ENCODE data around the gene EBP.
"Not testable (repeated sequence)": the region's sequence is repeated elsewhere in the genome, so short reads cannot be mapped to it uniquely, and the experiment has no call there.

Gene EBP

DNA sequence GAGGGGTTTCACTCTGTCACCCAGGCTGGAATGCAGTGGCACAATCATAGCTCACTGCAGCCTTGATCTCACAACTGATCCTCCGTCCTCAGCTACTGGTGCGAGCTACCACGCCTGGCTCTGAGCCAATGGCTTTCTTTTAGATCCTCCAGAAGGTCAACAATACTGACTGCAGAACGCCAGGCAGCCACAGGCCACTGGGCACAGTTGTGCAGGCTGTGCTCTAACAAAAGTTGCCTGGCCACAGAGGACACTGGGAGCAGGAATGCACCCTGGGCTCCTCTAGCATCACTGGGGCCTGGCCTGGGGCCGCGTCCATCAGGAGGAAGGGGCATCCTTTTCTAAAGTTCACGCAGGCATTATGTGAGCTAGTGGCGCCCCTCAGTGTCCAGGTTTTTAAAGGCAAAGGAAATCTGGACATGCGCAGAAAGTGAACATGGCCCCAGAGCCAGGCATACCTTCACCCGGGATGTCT is 27.7 kb upstream of the EBP start:
- no peak for DNase-seq (ENCODE audit: low read depth, low spot score)

DNA sequence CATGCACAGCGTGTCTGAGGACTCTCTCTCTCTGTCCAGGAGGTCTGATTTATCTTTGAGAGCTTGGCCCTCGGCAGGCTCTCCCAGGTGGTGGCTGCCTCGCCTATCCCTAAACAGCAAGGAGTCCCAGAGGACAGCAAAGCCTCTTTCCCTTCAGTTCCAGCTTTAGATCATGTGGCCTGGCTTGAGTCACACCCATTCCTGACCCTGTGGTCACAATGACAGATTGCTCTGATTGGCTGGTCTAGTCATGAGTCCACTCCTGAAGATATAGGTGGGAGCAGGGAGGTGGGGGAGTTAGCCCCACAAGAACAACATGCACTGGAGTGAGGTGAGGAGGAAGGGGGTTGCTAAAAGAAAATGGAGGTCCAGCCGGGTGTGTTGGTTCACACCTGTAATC is 24.9 kb upstream of the EBP start:
- DNase-seq (ENCODE audit: low read depth, low spot score) = no peak

DNA sequence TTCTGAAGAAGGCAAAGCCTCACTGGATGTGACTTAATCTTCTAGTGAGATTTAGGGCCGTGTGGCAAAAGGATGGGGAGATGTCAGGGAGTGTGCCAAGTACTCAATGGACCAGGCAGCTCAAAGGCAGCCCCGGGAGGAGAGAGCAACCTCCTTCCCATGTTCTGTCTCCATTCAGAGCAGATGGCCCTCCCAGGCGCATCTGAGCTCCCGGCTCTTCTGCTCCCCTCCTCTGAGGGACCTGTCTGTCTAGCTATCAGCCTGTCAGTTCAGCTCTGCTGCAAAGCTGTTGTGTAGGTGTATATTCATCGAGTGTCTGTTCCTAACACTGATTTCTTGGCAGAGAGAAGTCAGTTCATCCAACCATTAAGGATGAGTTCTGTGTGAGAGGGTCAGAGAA is 23.7 kb upstream of the EBP start:
- DNase-seq (ENCODE audit: low read depth, low spot score) = no peak

DNA sequence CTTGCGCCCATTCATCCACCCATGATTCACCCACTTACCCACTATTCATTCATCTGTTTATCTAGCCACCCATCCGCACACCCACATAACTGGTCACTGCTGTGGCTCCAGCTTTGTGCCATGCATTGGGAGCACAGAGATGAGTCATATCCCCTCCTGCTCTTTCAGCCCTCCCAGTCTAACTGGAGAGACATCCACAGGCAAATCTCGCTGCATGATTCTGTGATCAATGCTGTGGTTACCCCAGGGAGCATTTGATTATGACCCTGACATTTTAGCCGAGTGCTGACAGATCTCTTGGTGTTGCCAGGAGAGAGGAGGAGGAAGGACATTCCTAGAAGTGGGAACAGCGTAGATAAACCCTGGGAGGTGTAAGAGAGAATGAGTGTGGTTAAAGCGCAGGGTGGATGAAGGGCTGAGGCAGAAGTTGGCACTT is 23.2 kb upstream of the EBP start:
- no peak for DNase-seq (ENCODE audit: low read depth, low spot score)

DNA sequence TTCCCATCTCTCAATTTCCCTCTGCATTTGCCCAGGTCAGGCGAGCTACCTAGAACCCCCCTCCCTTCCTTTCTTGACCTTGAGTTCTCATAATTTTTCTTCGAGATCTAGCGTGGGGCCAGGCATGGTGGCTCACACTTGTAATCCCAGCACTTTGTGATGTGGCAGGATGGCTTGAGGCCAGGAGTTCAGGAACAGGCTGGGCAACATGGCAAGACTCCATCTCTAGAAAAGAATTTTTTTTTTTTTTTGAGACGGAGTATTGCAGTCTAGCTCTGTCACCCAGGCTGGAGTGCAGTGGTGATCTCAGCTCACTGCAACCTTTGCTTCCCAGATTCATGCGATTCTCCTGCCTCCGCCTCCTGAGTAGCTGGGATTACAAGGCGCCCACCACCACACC is 17.3 kb upstream of the EBP start:
- no peak for DNase-seq (ENCODE audit: low read depth, low spot score)

DNA sequence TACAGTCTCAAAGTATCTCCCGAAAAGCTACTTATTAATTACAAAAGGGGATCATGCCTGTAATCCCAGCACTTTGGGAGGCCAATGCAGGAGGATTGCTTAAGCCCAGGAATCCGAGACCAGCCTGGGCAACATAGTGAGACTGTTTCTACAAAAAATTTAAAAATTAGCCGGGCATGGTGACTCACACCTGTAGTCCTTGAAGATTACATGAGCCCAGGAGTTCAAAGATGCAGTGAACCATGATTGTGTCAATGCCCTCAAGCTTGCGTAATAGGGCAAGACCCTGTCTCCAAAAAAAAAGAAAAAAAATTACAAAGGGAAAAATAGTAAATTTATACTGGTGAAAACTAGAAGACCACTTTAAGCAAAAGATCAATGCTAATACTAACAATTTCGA is 16.1 kb upstream of the EBP start:
- DNase-seq (ENCODE audit: low read depth, low spot score) = no peak

DNA sequence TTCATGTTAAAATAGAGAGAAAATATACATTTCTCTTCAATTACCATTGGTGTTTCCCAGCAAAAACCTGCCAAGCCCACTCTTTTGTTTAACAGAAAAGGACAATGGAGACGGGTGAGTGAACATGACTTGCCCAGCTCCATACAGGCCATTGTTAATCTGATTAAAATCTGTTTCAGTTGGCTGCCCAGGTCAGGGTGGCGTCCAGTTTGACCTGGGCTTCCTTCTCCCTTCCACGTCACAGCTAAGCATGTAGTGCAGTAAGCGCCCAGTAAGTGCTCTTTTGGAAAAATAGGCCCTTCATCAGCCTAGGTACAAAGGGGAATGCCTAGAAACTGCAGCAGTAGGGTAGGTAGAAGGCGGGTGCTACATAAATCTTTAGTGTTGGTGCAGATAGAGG is 14.4 kb upstream of the EBP start:
- no peak for DNase-seq (ENCODE audit: low read depth, low spot score)

DNA sequence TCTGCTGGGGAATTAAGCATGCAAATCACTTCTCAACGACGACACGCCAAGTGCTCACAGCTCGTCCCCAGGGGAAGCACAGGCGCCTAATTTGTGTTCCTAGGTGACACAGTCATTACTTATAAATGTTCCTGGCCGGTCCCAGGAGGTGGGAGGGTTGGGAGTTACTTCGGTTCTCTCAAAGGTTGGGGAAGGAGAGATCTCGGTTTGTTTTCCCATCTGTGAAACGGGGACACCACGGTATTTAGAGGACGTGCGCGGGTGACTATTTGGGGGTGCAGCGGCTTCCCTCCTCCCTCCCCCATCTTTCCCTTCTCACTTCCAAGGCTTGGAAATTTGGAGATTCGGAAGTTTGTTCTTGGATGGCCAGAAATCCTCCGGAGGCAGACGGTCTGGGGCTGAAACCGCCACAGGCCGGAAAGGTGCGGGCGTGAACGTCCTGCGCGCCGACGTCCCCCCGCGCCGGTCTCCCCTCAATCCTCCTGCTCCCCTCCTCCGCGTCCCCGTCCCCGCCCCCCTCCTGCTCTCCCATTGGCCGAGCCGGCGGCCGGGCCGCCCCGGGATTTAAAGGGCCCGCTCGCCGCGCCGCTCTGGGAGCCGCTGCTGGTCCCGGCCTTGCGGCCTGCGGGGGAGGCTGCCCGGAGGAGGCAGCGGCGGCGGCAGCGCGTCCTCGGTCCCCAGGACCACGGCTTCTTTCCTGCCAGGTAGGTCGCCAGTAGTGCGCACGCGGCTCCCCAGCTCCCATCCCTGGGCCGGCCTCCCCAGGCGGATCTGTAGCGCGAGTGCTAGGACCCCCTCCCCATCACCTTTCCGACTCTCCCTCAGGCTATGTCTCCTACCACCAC is 13.0 kb upstream of the EBP start, which contains the start of gene PORCN:
PORCN (plus strand) TSS at position 593 of the 845 bp plus-strand sequence. CDS start 829 bp downstream, outside the sequence.
- DNase-seq (ENCODE audit: low read depth, low spot score) = peak; percentile 50

DNA sequence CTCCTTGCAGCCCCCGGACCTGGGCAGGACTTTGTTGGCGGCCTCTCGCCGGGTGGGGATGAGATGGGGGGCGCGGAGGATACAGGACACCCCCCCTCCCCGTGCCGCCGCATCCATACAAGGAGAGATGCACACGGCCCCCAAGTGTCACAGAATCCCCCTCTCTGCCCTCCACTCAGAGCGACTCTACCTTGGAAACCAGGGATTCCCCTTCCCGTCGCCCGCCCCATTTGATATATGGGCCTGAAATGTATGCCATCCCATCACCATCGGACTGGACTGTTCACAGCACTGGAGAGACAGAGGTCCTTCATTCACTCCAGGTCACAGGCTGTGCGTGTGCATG is 12.4 kb upstream of the EBP start:
- DNase-seq (ENCODE audit: low read depth, low spot score) = no peak

DNA sequence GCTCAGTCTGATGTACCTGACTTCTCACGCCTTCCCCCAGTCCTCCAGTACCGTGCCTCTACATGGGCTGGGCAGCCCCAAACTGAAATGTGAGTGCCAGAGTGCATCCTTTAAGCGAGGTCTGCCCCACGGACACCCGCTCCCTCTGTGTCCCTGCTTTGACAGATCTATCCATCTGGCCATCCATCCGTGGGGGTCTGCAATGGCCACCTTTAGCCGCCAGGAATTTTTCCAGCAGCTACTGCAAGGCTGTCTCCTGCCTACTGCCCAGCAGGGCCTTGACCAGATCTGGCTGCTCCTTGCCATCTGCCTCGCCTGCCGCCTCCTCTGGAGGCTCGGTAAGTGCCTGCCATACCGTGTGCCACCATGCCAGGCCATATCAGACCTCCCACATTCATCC is 12.0 kb upstream of the EBP start:
- no peak for DNase-seq (ENCODE audit: low read depth, low spot score)

DNA sequence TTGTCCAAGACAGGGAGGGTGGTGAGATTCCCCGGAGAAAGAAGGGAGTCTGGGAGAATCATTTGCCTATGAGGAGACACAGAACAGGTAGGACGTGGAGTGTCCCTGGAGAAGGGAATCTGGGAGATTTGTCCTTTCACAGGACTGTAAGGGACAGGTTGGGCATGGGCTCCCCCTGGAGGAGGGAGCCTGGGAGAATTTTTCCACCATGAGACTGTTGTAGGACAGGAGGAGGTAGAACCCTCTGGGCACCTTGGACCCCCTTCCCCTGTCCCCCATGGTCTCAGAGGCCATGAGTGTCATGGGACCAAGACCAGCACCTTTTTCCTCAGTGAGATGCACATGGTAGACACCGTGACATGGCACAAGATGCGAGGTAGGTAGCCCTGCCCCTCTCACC is 10.0 kb upstream of the EBP start:
- DNase-seq (ENCODE audit: low read depth, low spot score) = no peak

DNA sequence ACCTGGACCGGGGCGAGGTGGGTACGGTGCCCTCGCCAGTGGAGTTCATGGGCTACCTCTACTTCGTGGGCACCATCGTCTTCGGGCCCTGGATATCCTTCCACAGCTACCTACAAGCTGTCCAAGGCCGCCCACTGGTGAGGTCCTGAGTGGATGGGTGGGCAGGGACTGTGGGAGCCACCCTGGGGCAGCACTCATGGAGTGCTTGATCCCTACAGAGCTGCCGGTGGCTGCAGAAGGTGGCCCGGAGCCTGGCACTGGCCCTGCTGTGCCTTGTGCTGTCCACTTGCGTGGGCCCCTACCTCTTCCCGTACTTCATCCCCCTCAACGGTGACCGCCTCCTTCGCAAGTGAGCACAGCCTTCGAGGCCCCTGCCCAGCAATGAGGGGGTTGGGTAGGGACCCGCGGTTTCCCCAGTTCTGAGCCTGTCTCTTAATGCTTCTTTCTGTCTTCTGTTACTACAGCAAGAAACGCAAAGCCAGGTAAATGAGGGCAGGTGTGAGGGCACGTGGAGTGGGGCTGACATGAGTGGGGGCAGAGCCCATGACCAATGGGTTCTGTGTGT is 9.2 kb upstream of the EBP start:
- no peak for DNase-seq (ENCODE audit: low read depth, low spot score)

DNA sequence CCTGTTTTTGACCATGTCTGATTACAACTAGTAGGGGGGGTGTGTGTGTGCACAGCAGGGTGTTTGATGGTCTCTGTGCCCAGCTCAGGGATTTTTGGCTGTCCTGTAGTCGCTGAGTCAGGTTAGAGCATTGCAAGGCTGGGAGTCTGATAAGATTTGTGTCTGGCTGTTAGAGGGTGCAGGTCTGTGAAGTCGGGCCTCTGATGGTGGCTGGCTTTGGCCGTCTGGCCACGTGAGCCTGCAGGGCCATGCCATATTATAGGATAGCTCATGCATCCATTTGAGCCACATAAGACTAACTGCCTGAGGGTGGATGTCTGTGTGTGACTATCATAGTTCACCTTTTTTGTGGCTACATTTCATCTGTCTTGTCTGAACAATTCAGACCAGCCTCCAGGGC is 7.9 kb upstream of the EBP start:
- DNase-seq (ENCODE audit: low read depth, low spot score) = no peak

DNA sequence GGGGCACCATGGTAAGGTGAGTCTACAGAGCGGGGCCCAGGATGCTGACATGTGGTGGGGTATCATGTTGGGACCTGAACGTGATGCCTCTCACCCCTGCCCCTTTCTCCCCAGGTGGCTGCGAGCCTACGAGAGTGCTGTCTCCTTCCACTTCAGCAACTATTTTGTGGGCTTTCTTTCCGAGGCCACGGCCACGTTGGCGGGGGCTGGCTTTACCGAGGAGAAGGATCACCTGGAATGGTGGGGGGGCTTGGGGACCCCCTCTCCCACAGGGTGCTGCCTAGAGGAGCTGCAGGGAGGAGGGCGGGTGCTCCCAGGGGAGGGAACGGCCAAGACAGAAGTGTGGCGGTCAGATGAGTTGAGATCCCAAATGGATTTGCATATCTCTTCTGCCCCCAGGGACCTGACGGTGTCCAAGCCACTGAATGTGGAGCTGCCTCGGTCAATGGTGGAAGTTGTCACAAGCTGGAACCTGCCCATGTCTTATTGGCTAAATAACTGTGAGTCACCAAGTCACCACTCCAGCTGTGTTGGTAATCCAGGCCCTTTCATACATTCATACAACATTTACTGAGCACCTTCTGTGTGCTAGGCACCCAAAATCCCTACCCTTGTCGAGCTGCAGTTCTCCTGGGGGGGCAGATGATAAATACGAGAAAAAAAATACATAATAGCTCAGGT is 7.3 kb upstream of the EBP start:
- DNase-seq (ENCODE audit: low read depth, low spot score) = no peak

DNA sequence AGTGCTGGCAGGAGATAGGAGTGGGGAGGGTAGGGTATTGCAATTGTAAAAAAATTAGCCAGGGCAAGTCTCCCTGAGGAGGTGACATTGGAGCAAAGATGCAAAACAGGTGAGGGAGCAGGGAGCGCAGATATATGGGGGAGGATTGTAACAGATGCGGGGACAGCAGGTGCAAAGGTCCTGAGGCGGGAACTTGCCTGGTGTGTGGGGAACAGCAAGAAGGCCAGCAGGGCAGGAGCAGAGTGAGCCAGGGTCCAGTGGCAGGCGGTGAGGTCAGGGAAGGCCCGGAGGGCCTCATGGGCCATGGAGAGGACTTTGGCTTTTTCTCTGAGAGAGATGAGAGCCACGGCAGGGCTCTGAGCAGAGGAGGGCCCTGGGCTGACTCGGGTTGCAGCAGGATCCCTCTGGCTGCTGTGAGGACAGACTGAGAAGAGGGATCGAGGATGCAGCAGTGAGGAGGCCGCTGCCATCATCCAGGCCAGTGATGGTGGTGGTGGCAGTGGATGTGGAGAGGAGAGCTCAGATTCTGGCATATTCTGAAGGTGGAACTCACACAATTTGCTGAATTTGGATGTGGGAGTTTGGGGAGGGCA is 6.6 kb upstream of the EBP start:
- DNase-seq (ENCODE audit: low read depth, low spot score) = no peak

DNA sequence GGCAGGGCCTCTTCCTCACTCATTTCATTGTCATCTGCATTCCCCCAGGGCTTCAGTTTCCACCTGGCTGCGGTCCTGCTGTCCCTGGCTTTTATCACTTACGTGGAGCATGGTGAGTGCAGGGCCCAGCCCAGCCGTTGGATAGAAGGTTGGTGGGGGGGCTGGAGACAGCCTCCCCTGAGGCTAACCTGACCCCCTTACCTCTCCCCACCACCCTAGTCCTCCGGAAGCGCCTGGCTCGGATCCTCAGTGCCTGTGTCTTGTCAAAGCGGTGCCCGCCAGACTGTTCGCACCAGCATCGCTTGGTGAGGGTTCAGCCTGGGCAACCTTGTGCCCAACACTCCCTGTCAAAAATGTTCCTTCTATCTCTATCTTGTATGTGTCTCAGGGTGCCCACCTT is 5.8 kb upstream of the EBP start:
- no peak for DNase-seq (ENCODE audit: low read depth, low spot score)

DNA sequence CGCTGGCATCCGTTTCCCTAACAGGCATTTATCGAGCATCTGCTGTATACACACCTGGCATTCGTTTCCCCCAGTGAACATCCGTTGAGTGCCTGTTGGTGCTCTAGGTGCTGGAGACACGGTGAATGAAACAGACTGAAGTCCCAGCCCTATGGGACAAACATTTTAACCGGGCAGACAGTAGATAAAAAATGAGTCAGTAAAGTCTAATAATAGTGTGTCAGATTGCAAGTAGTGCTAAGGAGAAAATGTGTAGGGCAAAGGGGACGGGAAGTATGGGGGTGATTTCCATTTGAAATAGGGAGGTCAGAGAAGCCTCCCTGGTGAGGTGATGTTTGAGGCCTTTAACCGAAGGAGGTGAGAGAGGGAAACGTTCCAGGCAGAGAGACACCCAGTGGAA is 5.3 kb upstream of the EBP start:
- DNase-seq (ENCODE audit: low read depth, low spot score) = no peak

DNA sequence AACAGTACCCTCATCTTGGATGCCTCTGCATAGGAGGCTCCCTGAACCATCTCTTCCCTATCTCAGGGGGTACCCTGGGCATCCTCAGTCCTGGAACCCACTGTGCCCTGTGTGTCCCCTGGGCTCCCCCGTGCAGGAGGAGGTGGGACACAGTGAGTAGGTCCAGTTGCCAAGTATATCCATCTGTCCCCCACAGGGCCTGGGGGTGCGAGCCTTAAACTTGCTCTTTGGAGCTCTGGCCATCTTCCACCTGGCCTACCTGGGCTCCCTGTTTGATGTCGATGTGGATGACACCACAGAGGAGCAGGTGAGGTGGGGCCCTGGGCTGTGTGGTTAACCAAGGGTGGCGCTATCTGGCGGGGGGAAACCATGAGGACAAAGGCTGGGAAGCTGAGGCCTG is 4.6 kb upstream of the EBP start:
- DNase-seq (ENCODE audit: low read depth, low spot score) = no peak

DNA sequence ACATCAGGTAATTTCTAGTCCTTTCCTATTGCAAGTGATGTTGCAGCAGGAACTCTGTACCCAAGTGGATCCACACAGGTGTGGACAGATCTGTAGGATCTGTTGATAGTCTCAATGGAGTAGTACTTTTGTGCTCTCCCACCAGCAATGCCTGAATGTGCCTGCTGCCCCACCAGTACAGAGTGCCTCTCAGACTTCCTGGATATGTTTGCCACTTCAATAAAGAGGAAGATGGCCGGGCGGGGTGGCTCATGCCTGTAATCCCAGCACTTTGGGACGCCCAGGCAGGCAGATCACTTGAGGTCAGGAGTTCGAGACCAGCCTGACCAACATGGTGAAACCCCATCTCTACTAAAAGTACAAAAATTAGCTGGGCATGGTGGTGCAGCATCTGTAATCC is 2.1 kb upstream of the EBP start:
- not testable (repeated sequence) for DNase-seq (ENCODE audit: low read depth, low spot score)

DNA sequence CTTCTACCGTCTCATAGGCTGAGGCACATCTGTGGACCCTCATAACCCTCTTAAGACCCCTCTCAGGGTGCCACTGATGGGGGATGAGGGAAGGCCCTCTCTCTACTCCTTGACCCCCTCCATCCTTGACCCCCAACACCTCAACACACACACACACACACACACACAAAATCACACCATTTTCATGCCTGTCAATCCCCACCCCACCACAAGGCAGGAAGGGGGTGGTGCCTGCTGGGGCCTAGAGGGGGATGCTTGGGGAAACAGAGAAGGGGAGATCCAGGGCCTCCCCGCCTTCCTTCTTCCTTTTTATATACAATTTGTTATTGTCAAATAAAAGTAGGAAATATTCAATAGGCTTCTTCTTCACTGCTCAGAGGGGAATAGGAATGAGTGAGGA is 1.2 kb upstream of the EBP start:
- DNase-seq (ENCODE audit: low read depth, low spot score) = no peak

DNA sequence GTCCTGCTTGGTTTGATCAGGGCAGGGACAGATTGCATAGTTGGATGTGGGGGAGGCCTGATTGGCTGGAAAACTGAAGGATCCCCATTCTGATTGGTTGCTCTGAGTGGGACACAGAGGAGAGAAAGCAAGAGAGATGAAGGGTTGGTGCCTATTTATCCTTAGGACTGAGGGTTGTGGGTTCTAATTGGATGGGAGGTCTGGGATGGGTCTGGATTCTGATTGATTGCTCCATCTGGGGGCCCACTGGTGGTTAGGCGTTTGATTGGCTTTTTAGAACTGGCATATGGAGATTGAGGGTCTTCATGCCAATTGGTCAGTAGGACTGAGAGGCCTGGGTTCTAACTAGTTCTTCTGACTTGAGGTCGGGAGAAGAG is 644 bp upstream of the EBP start:
- DNase-seq (ENCODE audit: low read depth, low spot score) = no peak

DNA sequence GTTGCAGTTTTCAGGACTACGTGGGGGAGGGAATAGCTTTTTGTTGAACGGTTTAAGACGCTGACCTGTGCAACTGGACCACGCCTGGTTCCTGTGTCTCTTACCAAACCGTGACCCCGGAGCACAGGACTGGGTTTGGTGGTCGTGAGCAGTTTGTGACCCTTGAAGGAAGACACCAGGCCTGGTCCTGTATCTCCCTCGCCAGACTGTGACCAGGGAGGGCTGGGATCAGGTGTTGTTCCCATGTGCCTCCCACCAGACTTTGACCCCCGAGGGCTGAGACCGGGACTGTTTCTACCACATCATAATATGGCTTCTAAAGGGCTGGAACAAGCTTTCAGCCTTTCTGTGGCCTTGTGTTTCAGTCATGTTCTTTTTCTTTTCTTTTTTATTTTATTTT is 683 bp downstream of the EBP start:
- no peak for DNase-seq (ENCODE audit: low read depth, low spot score)

DNA sequence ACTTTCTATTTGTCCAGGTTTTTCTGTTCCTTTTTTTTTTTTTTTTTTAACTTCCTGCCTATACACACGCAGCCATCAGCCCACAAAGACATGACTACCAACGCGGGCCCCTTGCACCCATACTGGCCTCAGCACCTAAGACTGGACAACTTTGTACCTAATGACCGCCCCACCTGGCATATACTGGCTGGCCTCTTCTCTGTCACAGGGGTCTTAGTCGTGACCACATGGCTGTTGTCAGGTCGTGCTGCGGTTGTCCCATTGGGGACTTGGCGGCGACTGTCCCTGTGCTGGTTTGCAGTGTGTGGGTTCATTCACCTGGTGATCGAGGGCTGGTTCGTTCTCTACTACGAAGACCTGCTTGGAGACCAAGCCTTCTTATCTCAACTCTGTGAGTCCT is 2.1 kb downstream of the EBP start:
- no peak for DNase-seq (ENCODE audit: low read depth, low spot score)

Measured in activated CD4-positive, CD25-positive, alpha-beta regulatory T cell treated with anti-CD3 and anti-CD28 coated beads, Interleukin-2, amount 50 U/mL, for 16 hours (primary cell).